CD4-positive, alpha-beta T cell treated with Interleukin-4 for 4 hours (primary cell): Measurements from ENCODE around the gene ATP6V0A1.
"Not testable (repeated sequence)": the region's sequence is repeated elsewhere in the genome, so short reads cannot be mapped to it uniquely, and the experiment has no call there.

Source experiments
- DNase-seq: peaks from one replicate; pipeline ENCODE4 v3.0.0-alpha.2; 2020

Gene ATP6V0A1

GRCh38 chr17:42544874-42545283, 86.2 kb downstream of the ATP6V0A1 start:
- DNase-seq, result no peak

GRCh38 chr17:42545755-42546505, 87.3 kb downstream of the ATP6V0A1 start:
- DNase-seq, result not testable (repeated sequence)

- no peak for DNase-seq
Observed at GRCh38 chr17:42547001-42547461, 88.4 kb downstream of the ATP6V0A1 start.

GRCh38 chr17:42547698-42548069, 89.0 kb downstream of the ATP6V0A1 start:
- DNase-seq, result no peak

GRCh38 chr17:42548070-42548837, 89.6 kb downstream of the ATP6V0A1 start:
- peak; percentile 63 for DNase-seq

- DNase-seq, result no peak
Observed at GRCh38 chr17:42548993-42549755, 90.5 kb downstream of the ATP6V0A1 start.

GRCh38 chr17:42552736-42553135, 94.1 kb downstream of the ATP6V0A1 start, which contains the start of gene HSD17B1:
Gene HSD17B1, plus strand, starts transcription at chr17:42552923. Its CDS starts 11 bp downstream, at chr17:42552934.
- DNase-seq, result not testable (repeated sequence)

- no peak for DNase-seq
Observed at GRCh38 chr17:42553161-42553818, 94.6 kb downstream of the ATP6V0A1 start.

- no peak for DNase-seq
Observed at GRCh38 chr17:42553866-42554249, 95.2 kb downstream of the ATP6V0A1 start.

- peak; percentile 75 for DNase-seq
Observed at GRCh38 chr17:42554250-42555121, 95.8 kb downstream of the ATP6V0A1 start.

GRCh38 chr17:42555122-42555622, 96.5 kb downstream of the ATP6V0A1 start:
- no peak for DNase-seq

GRCh38 chr17:42555961-42556617, 97.4 kb downstream of the ATP6V0A1 start:
- DNase-seq, result not testable (repeated sequence)

GRCh38 chr17:42559075-42559474, 100.4 kb downstream of the ATP6V0A1 start:
- no peak for DNase-seq

- DNase-seq, result no peak
Observed at GRCh38 chr17:42560246-42560645, 101.6 kb downstream of the ATP6V0A1 start.

GRCh38 chr17:42561897-42562387, 103.3 kb downstream of the ATP6V0A1 start, which contains the start of gene COASY:
Gene COASY, plus strand, starts transcription at chr17:42562148. Its CDS starts 475 bp downstream, at chr17:42562623.
- DNase-seq, result peak; percentile 95

- no peak for DNase-seq
Observed at GRCh38 chr17:42562388-42563142, 103.9 kb downstream of the ATP6V0A1 start.

- DNase-seq, result no peak
Observed at GRCh38 chr17:42563143-42563509, 104.4 kb downstream of the ATP6V0A1 start.

GRCh38 chr17:42563543-42563942, 104.9 kb downstream of the ATP6V0A1 start:
- no peak for DNase-seq

- DNase-seq, result no peak
Observed at GRCh38 chr17:42563950-42564349, 105.3 kb downstream of the ATP6V0A1 start.
